Testis (tissue), 3 donors: ENCODE measurements around the gene SDCCAG8. TPM values are rescaled to one million over a fixed set of nuclear protein-coding genes. Genes with fewer than 3 reads are reported as not detected.

Experiments
- DNase-seq: peaks from one replicate; pipeline ENCODE4 v3.0.0-alpha.2; 2019
- H3K27ac ChIP-seq, 2 donors: fragments of 200-600 bp; sonication (generic); one replicate each; pipeline ENCODE4 v1.5.1; 2019
- H3K27me3 ChIP-seq: fragments of 200-600 bp; sonication (generic); one replicate; pipeline ENCODE4 v1.5.1; 2019
- H3K36me3 ChIP-seq: fragments of 200-600 bp; sonication (generic); one replicate; pipeline ENCODE4 v1.5.1; 2017; ENCODE audit warnings: low read depth; ENCODE audit errors: missing control alignments
- H3K4me1 ChIP-seq: fragments of 200-600 bp; sonication (generic); one replicate; pipeline ENCODE4 v1.5.1; 2019
- H3K4me3 ChIP-seq, 2 donors: fragments of 200-600 bp; sonication (generic); one replicate each; pipeline ENCODE4 v1.5.1; 2017 to 2019
- H3K9me3 ChIP-seq: fragments of 200-600 bp; sonication (generic); one replicate; pipeline ENCODE4 v1.5.1; 2017
- CTCF ChIP-seq, 3 experiments: fragments of 450-650 bp in 2 of 3; fragments of 200-600 bp in 1 of 3; sonication (generic) in 1 of 3; IDR thresholded peaks; one replicate each; pipeline ENCODE4 v1.5.1; 2016 to 2019; ENCODE audit warnings: antibody characterized with exemption in 3 of 3, mild to moderate bottlenecking in 2 of 3, moderate library complexity in 1 of 3
- POLR2A ChIP-seq: fragments of 450-650 bp; IDR thresholded peaks from one replicate; pipeline ENCODE4 v1.6.1; 2017; ENCODE audit warnings: antibody characterized with exemption, mild to moderate bottlenecking, moderate library complexity
- WGBS, 2 donors: methylation state at CpG; one replicate each; pipeline ENCODE4 v1.1.5; 2018; 5-methylcytosine and 5-hydroxymethylcytosine counted together
- intact Hi-C: fragments of 100-400 bp; cut with DNase I; formaldehyde crosslinking; loops from one replicate; pipeline ENCODE4 v1.15.1; 2023; ENCODE audit warnings: low total_unique reads
- polyA plus RNA-seq: library from polyadenylated mRNA; stranded (reverse); fragments of 350-450 nt; fragmentation: Illumina TruSeq; extraction: RNeasy Lipid Tissue Mini Kit (QIAGEN cat#74804); gene quantifications from one replicate; pipeline ENCODE4 v1.2.3, GENCODE V29; 2014; ENCODE audit warnings: low read depth, low replicate concordance; ENCODE audit not compliant: insufficient read depth
- total RNA-seq, 2 donors: library from RNA; depleted of rRNA; stranded (reverse); fragments of >200 nt; gene quantifications; one replicate each; pipeline ENCODE4 v1.2.3, GENCODE V29; 2016

Gene SDCCAG8
- total and polyA plus RNA-seq, 3 donors from 2014 or later: 21.9 to 45.4 (median 40.6) TPM

- H3K4me3 ChIP-seq: no peak overlapping the region
- DNase-seq: no peak
- 73 to 93% methylated on average over 2 of the region's 2 CpGs for WGBS, 2 donors
Measured at GRCh38 chr1:243379706-243380105, 123.9 kb downstream of the SDCCAG8 start.

GRCh38 chr1:243388276-243388675, 132.4 kb downstream of the SDCCAG8 start:
- no peaks in the 10 kb centered on the region for H3K36me3 ChIP-seq
- no peak for DNase-seq
- intact Hi-C loops: no loop called here
- no peaks in the 10 kb centered on the region for H3K27me3 ChIP-seq
- TF ChIP-seq CTCF (IDR thresholded peaks at IDR 0.05): no peak
- no peak for TF ChIP-seq POLR2A
- H3K27ac ChIP-seq: no peak overlapping the region
- no peak overlapping the region for H3K4me3 ChIP-seq
- whole genome bisulfite sequencing, 2 donors: 84 to 85% methylated on average over 1 of the region's 1 CpG
- H3K4me1 ChIP-seq: no peaks in the 10 kb centered on the region
- no peaks in the 10 kb centered on the region for H3K9me3 ChIP-seq

More at GRCh38 chr1:243379706-243380105, 123.9 kb downstream of the SDCCAG8 start:
- intact Hi-C loops: no loop called here
- no peaks in the 10 kb centered on the region for H3K27me3 ChIP-seq
- no peak for TF ChIP-seq POLR2A
- no peak for TF ChIP-seq CTCF (IDR thresholded peaks at IDR 0.05)
- no peaks in the 10 kb centered on the region for H3K4me1 ChIP-seq
- no peaks in the 10 kb centered on the region for H3K9me3 ChIP-seq
- H3K36me3 ChIP-seq: no peaks in the 10 kb centered on the region
- no peak overlapping the region for H3K27ac ChIP-seq

GRCh38 chr1:243390162-243390791, 134.4 kb downstream of the SDCCAG8 start:
- intact Hi-C loops: no loop called here
- H3K4me1 ChIP-seq: no peaks in the 10 kb centered on the region
- no peaks in the 10 kb centered on the region for H3K27me3 ChIP-seq
- H3K27ac ChIP-seq: no peak overlapping the region
- H3K9me3 ChIP-seq: no peaks in the 10 kb centered on the region
- H3K4me3 ChIP-seq: no peak overlapping the region
- no peaks in the 10 kb centered on the region for H3K36me3 ChIP-seq
- WGBS, 2 donors: 83 to 87% methylated on average over 8 of the region's 8 CpGs
- TF ChIP-seq CTCF (IDR thresholded peaks at IDR 0.05) (no peak), POLR2A (no peak)
- DNase-seq: no peak

GRCh38 chr1:243391355-243391754, 135.5 kb downstream of the SDCCAG8 start:
- Histone ChIP-seq H3K4me1 (no peaks in the 10 kb centered on the region), H3K27me3 (no peaks in the 10 kb centered on the region), H3K36me3 (no peaks in the 10 kb centered on the region), H3K27ac (no peak overlapping the region), H3K9me3 (no peaks in the 10 kb centered on the region), H3K4me3 (no peak overlapping the region)
- DNase-seq: no peak
- intact Hi-C loops: no loop called here
- TF ChIP-seq POLR2A (no peak), CTCF (IDR thresholded peaks at IDR 0.05) (no peak)
- 91 to 100% methylated on average over 1 of the region's 1 CpG for WGBS, 2 donors

GRCh38 chr1:243393096-243393495, 137.3 kb downstream of the SDCCAG8 start:
- Histone ChIP-seq H3K36me3 (no peaks in the 10 kb centered on the region), H3K4me3 (no peak overlapping the region), H3K9me3 (no peaks in the 10 kb centered on the region), H3K27me3 (no peaks in the 10 kb centered on the region), H3K4me1 (no peaks in the 10 kb centered on the region), H3K27ac (no peak overlapping the region)
- intact Hi-C loops: no loop called here
- peak; percentile 15 for DNase-seq
- 69 to 84% methylated on average over 4 of the region's 4 CpGs for WGBS, 2 donors
- no peak for TF ChIP-seq CTCF (IDR thresholded peaks at IDR 0.05)
